Adrenal gland (tissue), 12 donors: ENCODE data around the gene GRB10. TPM values are rescaled to one million over a fixed set of nuclear protein-coding genes. Genes with fewer than 3 reads are reported as not detected.

Experiments used
- DNase-seq, 7 donors: peaks; one replicate each; pipeline ENCODE4 v3.0.0-alpha.2; 2019 to 2020
- H3K27ac ChIP-seq, 5 donors: fragments of 200-600 bp; sonication (generic) in 4 of 5; 1 replicate in 3 of 5; 2 replicates in 2 of 5; pipeline versions ENCODE4 v1.5.1 to v1.8.0; 2016 to 2020; ENCODE audit warnings: mild to moderate bottlenecking in 1 of 5
- H3K27me3 ChIP-seq: fragments of 200-600 bp; 2 replicates; pipeline ENCODE4 v1.8.0; 2021
- H3K36me3 ChIP-seq, 2 donors: fragments of 200-600 bp; replicated peaks in 1 of 2; 1 replicate in 1 of 2; 2 replicates in 1 of 2; pipeline versions ENCODE4 v1.5.1 to v1.8.0; 2018 to 2022
- H3K4me1 ChIP-seq, 2 donors: fragments of 200-600 bp; replicated peaks in 1 of 2; 1 replicate in 1 of 2; 2 replicates in 1 of 2; pipeline versions ENCODE4 v1.5.1 to v1.8.0; 2018 to 2021
- H3K4me3 ChIP-seq, 4 donors: fragments of 200-600 bp; sonication (generic) in 3 of 4; one replicate each; pipeline ENCODE4 v1.5.1; 2016 to 2018
- H3K9me3 ChIP-seq, 3 donors: fragments of 200-600 bp; sonication (generic) in 1 of 3; replicated peaks in 1 of 3; 1 replicate in 2 of 3; 2 replicates in 1 of 3; pipeline versions ENCODE4 v1.5.1 to v1.8.0; 2016 to 2021
- POLR2A ChIP-seq, 2 donors: fragments of 450-650 bp; IDR thresholded peaks; one replicate each; pipeline ENCODE4 v1.6.1; 2017; ENCODE audit warnings: antibody characterized with exemption in 2 of 2, mild to moderate bottlenecking in 2 of 2, moderate library complexity in 1 of 2
- WGBS, 4 donors: extraction: QIAGEN DNeasy Blood & Tissue Kit in 2 of 4; methylation state at CpG; one replicate each; pipeline versions ENCODE4 v1.1.5 to v1.1.7; 2013 to 2017; 5-methylcytosine and 5-hydroxymethylcytosine counted together
- intact Hi-C, 2 donors: fragments of 100-400 bp; cut with DNase I; formaldehyde crosslinking; loops; one replicate each; pipeline versions ENCODE4 v1.14.1 to v1.15.0; 2022 to 2023
- polyA plus RNA-seq, 3 donors: library from polyadenylated mRNA; stranded (reverse); fragments of 200-250 nt in 2 of 3; fragments of 350-450 nt in 1 of 3; fragmentation: Illumina TruSeq in 1 of 3; extraction: RNeasy Lipid Tissue Mini Kit (QIAGEN cat#74804) in 1 of 3; gene quantifications; one replicate each; pipeline ENCODE4 v1.2.3, GENCODE V29; 2013 to 2014
- total RNA-seq, 9 donors: library from RNA; depleted of rRNA in 4 of 9; stranded (reverse); fragments of >200 nt in 4 of 9; fragments of 120-200 nt in 1 of 9; fragmentation: NEBNext Ultra II Directional in 1 of 9; extraction: Animal tissue kit (Norgen Biotek cat#: 25700) in 1 of 9; gene quantifications; one replicate each; pipeline versions ENCODE4 v1.1.0 to v1.2.4, GENCODE V29; 2013 to 2023
- TF ChIP-seq, protein P1 (sequence below), 6 experiments: fragments of 450-650 bp in 4 of 6; fragments of 200-600 bp in 2 of 6; sonication (generic) in 1 of 6; IDR thresholded peaks; 1 replicate in 5 of 6; 2 replicates in 1 of 6; pipeline versions ENCODE4 v1.5.1 to v1.8.0; 2016 to 2021; ENCODE audit warnings: antibody characterized with exemption in 6 of 6, mild to moderate bottlenecking in 2 of 6, moderate library complexity in 1 of 6
- donor health status: healthy with polysubstance abuse.
- donor health status: Bipolar disorder and iron deficiency.
- donor health status: DM: yes; HTN: yes; CAD: no.
- donor health status: DM: no; HTN: no; CAD: no.
- donor health status: DM: no; HTN: no; CAD: no.
- donor health status: DM: yes; HTN: yes; CAD: no.

GRB10 gene
- total and polyA plus RNA-seq, 12 donors, result 33.5 to 158 (median 67.3) TPM

DNA sequence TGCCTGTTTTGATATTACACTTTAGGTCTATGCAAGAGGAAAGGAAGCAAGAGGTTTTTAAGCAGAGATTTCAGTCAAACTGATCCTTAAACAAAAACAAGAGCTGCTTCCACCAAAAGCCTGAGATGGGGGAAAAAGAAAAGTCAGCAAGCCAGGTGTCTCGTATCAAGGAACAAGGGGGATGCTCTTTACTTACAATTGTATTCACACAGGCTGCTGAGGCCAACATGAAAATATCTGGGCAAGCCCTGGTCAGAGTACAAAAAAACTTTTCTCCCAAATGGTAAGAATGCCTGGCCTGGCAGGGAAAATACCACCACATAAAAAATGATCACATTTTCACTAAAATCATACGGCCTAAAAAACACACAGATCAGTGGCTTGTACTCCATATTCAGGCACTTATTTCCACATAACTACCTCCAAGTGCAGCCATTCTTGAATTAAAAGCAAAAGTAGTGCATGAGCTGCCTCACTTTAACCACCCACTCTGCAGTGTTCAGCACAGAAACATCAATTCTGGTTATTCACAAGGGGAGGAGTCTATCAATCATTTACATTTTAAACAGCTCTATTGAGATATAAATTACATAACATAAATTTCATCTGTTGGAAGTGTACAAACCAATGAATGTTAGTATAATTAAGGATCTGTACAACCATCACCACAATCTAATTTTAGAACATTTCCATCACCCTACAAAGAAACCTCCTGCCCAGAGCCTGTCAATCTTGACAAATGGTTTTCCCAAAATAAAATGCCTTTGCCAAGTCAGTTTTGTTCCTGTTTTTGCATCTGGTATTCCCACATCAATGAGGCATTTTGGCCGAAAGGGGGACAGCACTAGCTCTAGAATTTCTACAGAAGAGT is 70.2 kb downstream of the GRB10 start:
- Histone ChIP-seq H3K27me3 (no peaks in the 10 kb centered on the region), H3K27ac (peak overlapping the region in 2 of 5 donors; percentile 29 to 34), H3K4me1 (peaks cover 0 to 37% of the 10 kb centered on the region in 2 donors), H3K4me3 (no peak overlapping the region), H3K9me3 (no peaks in the 10 kb centered on the region), H3K36me3 (no peaks in the 10 kb centered on the region)
- no peak for DNase-seq
- no peak for TF ChIP-seq POLR2A (IDR thresholded peaks at IDR 0.05)
- TF ChIP-seq, protein P1, sequence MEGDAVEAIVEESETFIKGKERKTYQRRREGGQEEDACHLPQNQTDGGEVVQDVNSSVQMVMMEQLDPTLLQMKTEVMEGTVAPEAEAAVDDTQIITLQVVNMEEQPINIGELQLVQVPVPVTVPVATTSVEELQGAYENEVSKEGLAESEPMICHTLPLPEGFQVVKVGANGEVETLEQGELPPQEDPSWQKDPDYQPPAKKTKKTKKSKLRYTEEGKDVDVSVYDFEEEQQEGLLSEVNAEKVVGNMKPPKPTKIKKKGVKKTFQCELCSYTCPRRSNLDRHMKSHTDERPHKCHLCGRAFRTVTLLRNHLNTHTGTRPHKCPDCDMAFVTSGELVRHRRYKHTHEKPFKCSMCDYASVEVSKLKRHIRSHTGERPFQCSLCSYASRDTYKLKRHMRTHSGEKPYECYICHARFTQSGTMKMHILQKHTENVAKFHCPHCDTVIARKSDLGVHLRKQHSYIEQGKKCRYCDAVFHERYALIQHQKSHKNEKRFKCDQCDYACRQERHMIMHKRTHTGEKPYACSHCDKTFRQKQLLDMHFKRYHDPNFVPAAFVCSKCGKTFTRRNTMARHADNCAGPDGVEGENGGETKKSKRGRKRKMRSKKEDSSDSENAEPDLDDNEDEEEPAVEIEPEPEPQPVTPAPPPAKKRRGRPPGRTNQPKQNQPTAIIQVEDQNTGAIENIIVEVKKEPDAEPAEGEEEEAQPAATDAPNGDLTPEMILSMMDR (IDR thresholded peaks at IDR 0.05), result peak in 2 of 6 experiments; percentile 9 to 21
- intact Hi-C loops, result no loop called here
- WGBS, 4 donors, result 49 to 69% (median 57%) methylated on average over 3 of the region's 3 CpGs

DNA sequence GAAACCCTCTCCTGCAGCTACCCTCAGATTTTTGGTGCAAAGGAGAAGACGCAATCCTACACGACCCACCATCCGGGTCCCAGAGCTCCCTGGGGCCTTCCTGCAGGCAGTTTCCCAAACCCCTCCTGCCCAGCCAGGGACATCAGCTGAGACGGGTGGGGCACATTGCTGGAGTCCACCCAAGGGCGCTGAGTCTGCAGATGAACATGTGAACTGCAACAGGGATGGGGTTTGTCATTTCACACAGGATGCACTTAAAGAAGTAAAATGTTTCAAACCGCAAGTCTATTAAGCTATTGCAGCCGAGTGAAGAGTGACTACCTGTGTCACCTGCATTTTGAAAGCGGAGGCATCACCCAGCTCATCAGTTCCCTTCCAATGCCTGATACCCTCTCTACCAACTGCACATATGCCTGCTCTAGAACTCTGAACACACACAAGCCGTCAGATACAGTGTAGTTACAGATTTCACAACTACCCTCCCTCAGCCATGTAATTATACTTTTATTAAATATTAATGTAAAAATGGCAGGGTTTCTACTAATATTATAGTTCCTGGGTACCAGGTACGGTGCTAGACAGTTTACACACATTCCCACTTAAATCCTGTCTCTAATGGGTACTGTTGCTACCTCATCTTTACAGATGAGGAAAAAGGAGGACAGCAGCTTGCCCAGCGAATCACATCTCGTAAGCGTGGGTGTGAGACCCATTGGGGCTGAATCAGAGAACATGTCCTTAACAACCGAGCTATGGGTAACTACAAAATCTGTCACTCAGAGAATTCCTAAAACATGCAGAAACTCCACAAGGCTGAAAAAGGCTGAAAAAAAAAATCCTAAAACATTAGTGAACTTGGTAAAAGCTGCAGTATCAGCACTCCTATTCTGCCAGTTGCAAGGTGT is 71.2 kb downstream of the GRB10 start:
- WGBS, 4 donors, result 78 to 82% (median 79%) methylated on average over 12 to 14 of the region's 14 CpGs
- no peak overlapping the region for H3K27ac ChIP-seq
- DNase-seq, result peak in 1 of 7 donors; percentile 36
- H3K4me1 ChIP-seq, result peaks cover 0 to 47% of the 10 kb centered on the region in 2 donors
- intact Hi-C loops, result no loop called here
- TF ChIP-seq, protein P1 (IDR thresholded peaks at IDR 0.05), result no peak
- TF ChIP-seq POLR2A (IDR thresholded peaks at IDR 0.05), result no peak
- no peak overlapping the region for H3K4me3 ChIP-seq
- no peaks in the 10 kb centered on the region for H3K9me3 ChIP-seq
- H3K36me3 ChIP-seq, result no peaks in the 10 kb centered on the region
- no peaks in the 10 kb centered on the region for H3K27me3 ChIP-seq

- Histone ChIP-seq H3K4me3 (no peak overlapping the region), H3K27me3 (no peaks in the 10 kb centered on the region), H3K36me3 (no peaks in the 10 kb centered on the region), H3K4me1 (peaks cover 0 to 47% of the 10 kb centered on the region in 2 donors), H3K27ac (no peak overlapping the region), H3K9me3 (no peaks in the 10 kb centered on the region)
- intact Hi-C loops, result no loop called here
- TF ChIP-seq, protein P1 (IDR thresholded peaks at IDR 0.05), result no peak
- TF ChIP-seq POLR2A (IDR thresholded peaks at IDR 0.05), result no peak
- WGBS, 4 donors, result 91 to 97% (median 93%) methylated on average over 14 to 15 of the region's 15 CpGs
- DNase-seq, result peak in 1 of 7 donors; percentile 43
These were observed 72.1 kb downstream of the GRB10 start for GRCh38 chr7:50710441-50711154.
